ENCODE data around the gene CATSPERB. TPM values are rescaled to one million over a fixed set of nuclear protein-coding genes. Genes with fewer than 3 reads are reported as not detected.

Gene CATSPERB
- total RNA-seq, 4 donors from 2014 or later: 0.29 to 4.1 (median 2.6) TPM

GRCh38 chr14:91585856-91586255, 146.0 kb downstream of the CATSPERB start:
- H3K27ac ChIP-seq: no peak overlapping the region
- no peak overlapping the region for H3K4me3 ChIP-seq
- DNase-seq: no peak
- TF ChIP-seq CTCF (IDR thresholded peaks at IDR 0.05) (no peak), POLR2A (IDR thresholded peaks at IDR 0.05) (no peak)
- no peaks in the 10 kb centered on the region for H3K36me3 ChIP-seq
- intact Hi-C loops (cut with DNase I; ENCODE audit: low total_unique reads): no loop called here
- no peaks in the 10 kb centered on the region for H3K4me1 ChIP-seq
- H3K27me3 ChIP-seq: no peaks in the 10 kb centered on the region
- H3K9me3 ChIP-seq: no peaks in the 10 kb centered on the region

GRCh38 chr14:91582761-91583160, 149.1 kb downstream of the CATSPERB start:
- no peaks in the 10 kb centered on the region for H3K36me3 ChIP-seq
- H3K27ac ChIP-seq: no peak overlapping the region
- no peaks in the 10 kb centered on the region for H3K4me1 ChIP-seq
- no peaks in the 10 kb centered on the region for H3K27me3 ChIP-seq
- no peak for DNase-seq
- no peaks in the 10 kb centered on the region for H3K9me3 ChIP-seq
- intact Hi-C loops (cut with DNase I; ENCODE audit: low total_unique reads): no loop called here
- TF ChIP-seq POLR2A (IDR thresholded peaks at IDR 0.05): no peak
- no peak for TF ChIP-seq CTCF (IDR thresholded peaks at IDR 0.05)
- no peak overlapping the region for H3K4me3 ChIP-seq

- no peak for DNase-seq
- Histone ChIP-seq H3K4me1 (no peaks in the 10 kb centered on the region), H3K9me3 (no peaks in the 10 kb centered on the region), H3K27ac (no peak overlapping the region), H3K27me3 (no peaks in the 10 kb centered on the region), H3K4me3 (no peak overlapping the region), H3K36me3 (no peaks in the 10 kb centered on the region)
- TF ChIP-seq CTCF (IDR thresholded peaks at IDR 0.05) (no peak), POLR2A (IDR thresholded peaks at IDR 0.05) (no peak)
- intact Hi-C loops (cut with DNase I; ENCODE audit: low total_unique reads): no loop called here
These were observed 150.9 kb downstream of the CATSPERB start for GRCh38 chr14:91580876-91581577.

GRCh38 chr14:91577632-91578233, 154.2 kb downstream of the CATSPERB start:
- Histone ChIP-seq H3K36me3 (no peaks in the 10 kb centered on the region), H3K4me3 (no peak overlapping the region), H3K27ac (no peak overlapping the region), H3K9me3 (no peaks in the 10 kb centered on the region), H3K4me1 (no peaks in the 10 kb centered on the region), H3K27me3 (no peaks in the 10 kb centered on the region)
- TF ChIP-seq POLR2A (IDR thresholded peaks at IDR 0.05): no peak
- no peak for TF ChIP-seq CTCF (IDR thresholded peaks at IDR 0.05)
- DNase-seq: no peak
- intact Hi-C loops (cut with DNase I; ENCODE audit: low total_unique reads): no loop called here

DNA sequence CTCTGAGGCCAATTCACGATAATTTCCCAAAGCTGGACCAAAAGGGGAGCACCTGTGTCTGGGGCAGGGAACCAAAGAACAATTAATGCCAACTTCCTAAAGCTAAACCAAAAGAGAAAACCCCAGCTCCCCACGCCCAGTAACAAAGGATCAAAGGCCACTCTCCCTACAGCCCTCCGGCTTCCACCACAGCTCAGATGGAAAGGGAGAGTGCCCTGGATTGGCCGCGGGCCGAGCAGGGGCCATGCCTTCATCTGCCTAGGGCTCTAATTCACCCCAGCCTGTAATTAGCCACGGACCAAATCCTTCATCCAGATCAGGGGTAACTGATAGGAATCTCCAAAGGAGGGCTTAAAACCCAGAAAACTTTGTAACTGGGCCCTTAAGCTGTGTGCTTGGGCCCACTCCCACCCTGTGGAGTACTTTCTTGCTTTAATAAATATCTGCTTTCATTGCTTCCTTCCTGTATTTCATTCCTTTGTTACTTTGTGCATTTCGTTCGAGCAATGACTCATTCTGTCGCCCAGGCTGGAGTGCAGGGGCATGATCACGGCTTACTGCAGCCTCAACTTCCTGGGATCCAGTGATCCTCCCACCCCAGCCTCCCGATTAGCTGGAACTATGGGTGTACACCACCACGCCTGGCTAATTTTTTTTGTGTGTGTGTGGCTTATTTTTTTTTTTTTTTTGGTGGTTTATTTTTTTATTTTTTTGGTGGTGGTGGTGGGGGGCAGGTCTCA, 156.2 kb downstream of the CATSPERB start:
- no peaks in the 10 kb centered on the region for H3K4me1 ChIP-seq
- DNase-seq: no peak
- TF ChIP-seq CTCF (IDR thresholded peaks at IDR 0.05) (no peak), POLR2A (IDR thresholded peaks at IDR 0.05) (no peak)
- H3K36me3 ChIP-seq: no peaks in the 10 kb centered on the region
- H3K27me3 ChIP-seq: no peaks in the 10 kb centered on the region
- intact Hi-C loops (cut with DNase I; ENCODE audit: low total_unique reads): no loop called here
- H3K9me3 ChIP-seq: no peaks in the 10 kb centered on the region
- H3K4me3 ChIP-seq: no peak overlapping the region
- H3K27ac ChIP-seq: no peak overlapping the region

Data from uterus (tissue), 4 donors.